GM19043 (cell line): ENCODE results near the gene SETD2.

ENCODE experiments used
- ATAC-seq: cut with Tn5 transposase; IDR thresholded peaks from one replicate; pipeline ENCODE4 v1.9.1; 2021; ENCODE audit warnings: low read depth; ENCODE audit not compliant: unreplicated experiment

SETD2 gene

DNA sequence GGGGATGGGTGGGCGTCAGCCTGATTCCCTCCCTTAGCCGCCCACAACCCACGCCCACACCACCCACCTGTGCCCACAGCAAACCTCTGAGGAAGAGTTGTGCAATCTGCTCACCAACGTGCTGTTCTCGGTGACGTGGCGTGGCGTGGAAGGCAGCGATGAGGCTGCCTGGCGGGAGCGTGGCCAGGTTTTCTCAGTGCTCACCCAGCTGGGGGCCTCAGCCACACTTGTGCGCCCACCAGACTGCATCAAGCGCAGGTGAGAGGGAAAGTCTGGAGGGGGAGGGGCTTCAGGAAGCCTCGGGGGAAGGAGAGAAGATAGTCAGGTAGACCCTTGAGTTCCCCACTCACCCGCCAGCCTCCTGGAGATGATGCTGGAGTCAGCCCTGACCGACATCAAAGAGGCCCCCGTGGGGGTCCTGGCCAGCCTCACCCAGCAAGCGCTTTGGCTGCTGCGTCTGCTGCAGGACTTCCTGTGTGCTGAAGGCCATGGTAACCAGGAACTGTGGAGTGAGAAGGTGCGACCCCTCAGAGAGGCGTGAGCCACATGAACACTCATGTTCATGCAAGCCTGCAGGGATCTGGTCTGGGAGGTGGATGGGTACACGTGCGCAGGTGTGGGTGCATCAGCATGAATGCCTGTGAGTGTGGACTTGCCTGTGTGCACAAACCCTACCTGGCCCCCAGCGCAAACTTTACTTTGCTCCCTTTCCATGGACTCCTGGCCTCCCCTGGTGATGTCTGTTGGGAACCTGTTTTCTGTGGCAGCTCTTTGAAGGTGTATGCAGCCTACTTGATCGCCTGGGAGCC, 162.8 kb downstream of the SETD2 start:
- no peak for ATAC-seq

DNA sequence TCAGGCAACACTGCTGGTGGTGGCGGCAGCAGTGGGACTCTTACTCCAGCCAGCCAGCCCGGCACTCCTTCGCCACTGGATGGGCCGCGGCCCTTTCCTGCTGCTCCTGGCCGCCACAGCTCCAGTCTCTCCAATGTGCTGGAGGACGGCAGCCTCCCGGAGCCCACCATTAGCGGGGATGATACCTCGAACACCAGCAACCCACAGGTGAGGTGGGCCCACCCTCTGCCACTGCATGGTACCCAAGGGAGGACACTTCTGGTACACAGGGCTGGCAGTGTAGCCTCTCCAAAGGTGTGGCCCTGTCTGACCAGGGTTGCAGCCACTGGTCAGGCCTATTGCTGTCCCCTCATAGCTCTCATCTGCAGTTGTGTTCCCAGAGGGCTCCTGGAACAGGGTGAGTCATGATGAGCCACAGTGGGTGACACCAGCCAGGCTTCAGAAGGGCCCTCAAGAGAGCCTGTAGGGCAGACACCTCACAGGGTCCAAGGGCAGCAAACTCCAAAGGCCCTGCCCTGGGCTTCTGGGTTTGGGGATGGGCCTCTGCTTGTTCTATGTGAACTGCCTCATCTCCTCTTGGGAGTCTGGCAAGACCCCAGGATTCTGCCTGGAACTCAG, 163.6 kb downstream of the SETD2 start:
- ATAC-seq: no peak

DNA sequence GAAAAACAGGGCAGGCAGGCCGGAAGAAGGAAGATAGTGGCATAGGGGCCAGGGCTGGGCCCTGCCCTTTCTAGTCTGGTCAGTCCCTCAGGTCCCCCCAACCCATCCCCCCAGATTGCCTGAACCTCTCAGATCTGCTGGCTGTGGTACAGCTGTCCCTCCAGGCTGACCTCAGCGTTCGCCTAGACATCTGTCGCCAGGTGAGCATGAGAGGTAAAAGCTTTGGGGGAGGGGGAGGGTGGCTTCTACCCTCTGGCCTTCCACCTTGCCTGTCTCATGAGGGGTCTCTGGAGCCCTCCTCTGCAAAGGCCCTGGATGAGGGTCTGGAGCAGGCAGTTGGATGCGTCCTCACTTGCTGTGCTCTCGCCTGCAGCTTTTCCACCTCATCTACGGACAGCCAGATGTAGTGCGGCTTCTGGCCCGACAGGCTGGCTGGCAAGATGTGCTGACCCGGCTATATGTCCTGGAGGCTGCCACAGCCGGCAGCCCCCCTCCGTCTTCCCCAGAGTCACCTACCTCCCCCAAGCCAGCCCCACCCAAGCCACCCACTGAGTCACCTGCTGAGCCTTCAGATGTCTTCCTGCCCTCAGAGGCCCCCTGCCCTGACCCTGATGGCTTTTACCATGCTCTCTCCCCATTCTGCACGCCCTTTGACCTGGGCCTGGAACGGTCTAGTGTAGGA, 164.3 kb downstream of the SETD2 start:
- no peak for ATAC-seq

DNA sequence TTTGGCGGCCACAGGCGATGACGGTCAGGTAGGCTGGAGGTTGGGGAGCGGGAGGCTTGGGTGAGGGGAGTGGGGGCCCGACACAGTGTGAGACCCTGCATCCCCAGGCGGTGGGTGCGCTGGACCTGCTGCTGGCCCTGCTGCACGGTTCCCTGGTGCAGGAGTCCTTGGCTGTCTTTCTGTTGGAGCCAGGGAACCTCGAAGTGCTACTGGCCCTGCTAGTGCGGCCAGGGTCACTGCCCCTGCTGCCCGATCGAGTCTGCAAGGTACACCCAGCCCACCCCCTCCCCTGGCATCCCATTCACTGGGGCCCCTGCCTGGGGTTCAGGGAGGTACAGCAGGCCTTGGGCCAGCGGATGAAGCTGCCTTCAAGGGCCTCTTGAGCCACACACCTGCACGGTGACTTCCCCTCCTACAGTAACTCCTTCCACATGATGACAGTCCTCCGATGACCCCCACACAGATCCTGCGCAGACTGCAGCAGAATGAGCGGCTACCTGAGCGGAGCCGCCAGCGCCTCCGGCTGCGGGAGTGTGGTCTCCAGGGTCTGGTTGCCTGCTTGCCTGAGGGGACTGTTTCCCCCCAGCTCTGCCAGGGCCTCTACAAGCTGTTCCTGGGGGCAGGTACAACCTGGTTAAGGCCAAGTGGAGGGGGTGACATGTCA, 164.9 kb downstream of the SETD2 start:
- ATAC-seq: no peak

DNA sequence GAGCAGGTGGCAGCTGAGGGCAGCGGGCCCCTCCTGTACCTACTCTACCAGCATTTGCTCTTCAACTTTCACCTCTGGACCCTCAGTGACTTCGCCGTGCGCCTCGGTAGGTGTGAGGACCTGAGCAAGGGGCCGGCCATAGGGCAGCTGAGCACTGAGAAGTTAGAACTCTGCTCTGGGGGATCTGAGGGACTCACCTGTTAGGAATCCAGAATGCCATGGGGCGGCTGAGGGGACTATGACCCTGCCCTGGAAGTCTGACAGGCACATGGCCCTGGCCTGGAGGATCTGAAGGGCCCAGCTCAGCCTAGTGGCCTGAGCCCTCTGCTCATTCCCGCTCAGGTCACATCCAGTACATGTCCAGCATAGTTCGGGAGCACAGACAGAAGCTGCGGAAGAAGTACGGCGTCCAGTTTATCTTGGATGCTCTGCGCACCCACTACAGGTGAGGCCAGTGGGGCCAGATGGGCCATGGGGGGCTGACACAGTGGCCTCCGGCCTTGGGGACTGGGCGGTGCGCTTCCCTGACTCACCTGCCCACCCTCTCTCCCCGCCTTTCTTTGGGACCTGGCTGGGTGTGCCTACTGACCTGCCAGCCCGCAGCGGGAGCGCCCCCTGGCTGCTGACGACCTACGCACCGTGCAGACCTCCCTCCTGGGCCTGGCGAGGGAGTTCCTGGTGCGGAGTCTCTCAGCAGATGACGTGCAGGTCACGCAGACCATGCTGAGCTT, 165.6 kb downstream of the SETD2 start:
- no peak for ATAC-seq

DNA sequence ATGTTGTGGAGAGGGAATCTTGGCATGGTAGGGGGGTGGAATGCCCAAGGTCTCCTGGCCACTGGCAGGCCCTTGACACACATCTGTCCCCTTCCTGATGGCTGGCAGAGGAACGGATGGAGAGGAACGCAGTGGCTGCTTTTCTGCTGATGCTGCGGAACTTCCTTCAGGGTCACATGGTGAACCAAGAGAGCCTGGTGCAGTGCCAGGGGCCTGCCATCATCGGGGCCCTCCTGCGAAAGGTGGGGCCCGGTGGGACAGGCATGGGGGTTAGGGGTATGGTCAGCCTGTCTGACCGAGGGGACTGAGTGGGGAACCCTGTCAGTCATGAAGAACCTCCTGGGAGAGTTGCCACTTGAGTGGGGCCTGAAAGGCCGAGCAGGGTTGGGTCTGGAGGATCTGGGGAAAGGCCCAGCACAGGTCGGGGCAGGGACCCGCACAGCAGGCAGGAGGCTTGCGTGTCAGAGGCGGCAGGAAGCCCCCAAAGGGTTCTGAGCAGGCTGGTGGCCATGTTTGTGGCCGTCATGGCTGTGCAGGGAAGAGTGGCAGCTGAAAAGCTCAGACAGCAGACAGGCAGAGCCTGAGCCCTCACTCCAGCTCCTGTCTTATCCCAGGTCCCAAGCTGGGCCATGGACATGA, 166.3 kb downstream of the SETD2 start:
- no peak for ATAC-seq

DNA sequence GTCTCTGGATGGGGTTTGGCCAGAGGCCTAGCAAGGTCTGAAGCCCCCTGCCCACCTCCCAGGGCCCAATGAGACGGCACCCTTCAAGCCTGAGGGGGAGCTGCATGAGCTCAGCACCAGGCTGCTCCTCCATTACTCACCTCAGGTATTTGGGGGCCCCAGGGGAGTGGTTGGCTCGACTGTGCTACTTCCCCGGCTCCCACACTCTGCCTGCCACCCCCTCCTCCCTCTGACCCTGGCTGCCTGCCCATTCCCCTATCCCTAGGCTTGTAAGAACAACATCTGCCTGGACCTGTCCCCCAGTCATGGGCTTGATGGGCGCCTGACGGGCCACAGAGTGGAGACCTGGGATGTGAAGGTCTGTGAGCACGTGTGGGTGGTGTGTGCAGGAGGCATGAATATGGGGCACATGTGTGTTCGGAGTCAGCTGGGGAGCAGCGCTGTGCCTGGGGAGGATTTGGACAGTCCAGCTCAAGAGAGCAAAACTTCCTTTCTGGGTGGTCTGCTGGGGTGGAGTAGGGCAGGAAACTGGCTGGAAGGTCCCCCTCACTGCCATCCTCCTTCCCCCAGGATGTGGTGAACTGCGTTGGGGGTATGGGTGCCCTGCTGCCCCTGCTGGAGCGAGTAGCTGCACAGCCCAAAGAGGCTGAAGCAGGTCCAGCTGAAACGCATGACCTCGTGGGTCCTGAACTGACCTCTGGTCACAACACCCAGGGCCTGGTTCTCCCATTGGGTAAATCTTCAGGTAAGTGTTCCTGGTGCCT, 167.0 kb downstream of the SETD2 start:
- ATAC-seq: no peak

DNA sequence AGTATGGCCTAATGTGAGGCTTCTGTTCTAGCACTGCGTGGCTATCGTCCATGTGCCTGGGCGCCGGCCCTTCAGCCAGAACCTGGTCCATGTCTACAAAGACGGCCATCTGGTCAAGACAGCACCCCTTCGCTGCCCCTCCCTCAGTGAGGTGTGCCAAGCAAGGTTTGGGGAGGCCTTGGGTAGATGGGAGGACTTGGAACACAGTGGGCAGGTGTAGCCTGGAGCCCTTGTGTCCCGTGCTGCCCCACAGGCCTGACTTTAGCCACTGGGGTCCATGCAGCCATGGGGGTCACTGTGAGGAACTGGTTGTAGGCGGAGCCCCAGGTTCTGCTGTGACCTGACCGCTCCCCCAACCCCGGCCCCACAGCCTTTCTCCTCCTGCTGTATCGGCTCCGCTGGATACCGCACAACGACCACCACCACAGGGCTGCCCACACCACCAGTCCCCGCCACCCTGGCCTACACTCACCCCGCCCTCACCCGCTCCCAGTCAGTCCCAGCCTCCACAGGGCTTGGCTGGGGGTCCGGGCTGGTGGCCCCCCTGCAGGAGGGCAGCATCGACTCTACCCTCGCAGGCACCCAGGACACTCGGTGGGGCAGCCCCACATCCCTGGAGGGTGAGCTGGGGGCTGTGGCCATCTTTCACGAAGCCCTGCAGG, 167.9 kb downstream of the SETD2 start:
- no peak for ATAC-seq

DNA sequence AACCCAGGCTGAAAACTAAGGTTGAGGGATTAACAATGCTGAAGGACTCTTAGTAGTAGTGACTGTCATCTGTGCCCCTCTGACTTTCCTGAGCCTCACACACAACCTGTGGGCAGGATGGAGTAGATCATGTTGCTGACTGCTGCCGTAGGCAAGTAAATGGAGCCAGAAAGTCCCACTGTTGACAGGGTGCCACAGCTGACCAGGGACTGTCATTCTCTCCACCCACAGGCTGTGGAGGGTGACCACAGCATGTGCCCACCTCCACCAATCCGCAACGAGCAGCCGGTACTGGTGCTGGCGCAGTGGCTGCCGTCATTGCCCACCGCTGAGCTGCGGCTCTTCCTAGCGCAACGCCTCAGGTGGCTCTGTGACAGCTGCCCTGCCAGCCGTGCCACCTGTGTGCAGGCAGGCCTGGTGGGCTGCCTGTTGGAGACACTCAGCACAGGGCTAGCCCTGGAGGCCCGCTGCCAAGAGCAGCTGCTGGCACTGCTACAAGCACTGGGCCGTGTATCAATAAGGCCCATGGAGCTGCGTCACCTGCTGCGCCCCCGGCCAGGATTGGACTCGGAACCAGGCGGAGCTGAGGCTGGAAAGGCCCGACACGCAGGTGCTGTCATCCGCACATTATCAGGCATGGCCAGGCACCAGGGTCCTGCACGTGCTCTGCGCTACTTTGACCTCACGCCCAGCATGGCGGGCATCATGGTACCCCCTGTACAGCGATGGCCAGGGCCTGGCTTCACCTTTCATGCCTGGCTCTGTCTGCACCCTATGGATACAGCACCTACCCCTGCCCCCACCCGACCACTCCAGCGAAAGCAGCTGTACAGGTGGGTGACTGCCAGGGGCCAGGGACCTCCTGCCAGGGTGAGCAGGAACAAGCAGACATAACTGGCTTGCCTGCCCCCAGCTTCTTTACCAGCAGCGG, 168.8 kb downstream of the SETD2 start:
- ATAC-seq: no peak

DNA sequence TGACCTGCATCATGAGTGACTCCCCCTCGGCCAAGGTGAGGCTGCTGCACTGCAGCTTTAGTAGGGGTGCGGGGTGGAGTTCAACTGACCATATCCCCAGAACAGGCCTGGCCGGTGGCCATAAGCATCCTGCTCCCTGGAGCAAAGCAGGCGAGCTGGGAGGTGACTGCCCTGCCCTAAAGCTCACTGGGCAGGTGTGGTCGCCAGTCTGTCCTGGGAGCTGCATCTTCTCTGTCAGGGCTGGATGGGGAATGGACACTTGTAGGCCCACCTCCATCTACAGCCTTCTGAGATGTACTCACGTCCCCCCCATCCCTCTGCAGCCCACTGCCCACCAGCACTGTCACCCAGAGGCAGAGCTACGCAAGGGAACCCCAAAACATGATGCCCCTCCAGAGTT, 169.9 kb downstream of the SETD2 start:
- ATAC-seq: no peak

DNA sequence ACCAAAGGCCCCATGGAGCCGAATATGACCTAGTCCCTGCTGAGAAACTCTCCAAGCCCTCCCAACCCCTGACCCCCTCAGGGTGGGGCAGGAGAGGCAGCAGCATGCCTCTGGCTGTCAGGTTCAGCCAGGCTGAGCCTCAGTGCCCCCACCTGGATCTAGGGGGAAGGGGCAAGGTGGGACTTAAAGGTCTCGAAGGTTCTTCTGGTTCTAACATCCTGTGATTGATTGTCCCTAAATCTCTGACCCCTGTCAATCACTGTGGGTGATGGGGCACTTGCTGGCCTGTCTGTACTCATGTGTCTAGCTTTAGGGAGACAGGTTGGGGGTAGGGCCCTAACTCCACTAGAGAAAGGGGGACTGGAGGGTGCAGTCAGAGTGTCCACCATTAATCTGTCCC, 170.6 kb downstream of the SETD2 start:
- ATAC-seq: no peak

DNA sequence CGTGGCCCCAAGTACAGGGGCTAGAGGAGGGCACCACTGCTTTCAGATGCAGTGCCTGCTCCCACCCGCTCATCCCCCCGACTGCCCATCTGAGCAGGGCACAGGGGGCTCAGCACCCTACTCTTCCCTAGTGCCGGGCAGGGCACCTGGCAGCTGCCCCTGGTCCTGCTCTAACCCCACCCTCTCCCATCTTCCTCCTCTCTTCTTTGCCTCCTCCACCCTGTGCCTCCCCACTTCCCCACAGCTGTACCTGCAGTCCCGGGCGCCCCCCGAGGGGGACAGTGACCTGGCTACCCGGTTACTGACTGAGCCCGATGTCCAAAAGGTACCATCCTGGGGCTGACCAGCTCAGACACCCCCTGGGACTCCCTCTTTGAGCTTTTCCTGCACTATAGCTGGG, 171.7 kb downstream of the SETD2 start:
- no peak for ATAC-seq

DNA sequence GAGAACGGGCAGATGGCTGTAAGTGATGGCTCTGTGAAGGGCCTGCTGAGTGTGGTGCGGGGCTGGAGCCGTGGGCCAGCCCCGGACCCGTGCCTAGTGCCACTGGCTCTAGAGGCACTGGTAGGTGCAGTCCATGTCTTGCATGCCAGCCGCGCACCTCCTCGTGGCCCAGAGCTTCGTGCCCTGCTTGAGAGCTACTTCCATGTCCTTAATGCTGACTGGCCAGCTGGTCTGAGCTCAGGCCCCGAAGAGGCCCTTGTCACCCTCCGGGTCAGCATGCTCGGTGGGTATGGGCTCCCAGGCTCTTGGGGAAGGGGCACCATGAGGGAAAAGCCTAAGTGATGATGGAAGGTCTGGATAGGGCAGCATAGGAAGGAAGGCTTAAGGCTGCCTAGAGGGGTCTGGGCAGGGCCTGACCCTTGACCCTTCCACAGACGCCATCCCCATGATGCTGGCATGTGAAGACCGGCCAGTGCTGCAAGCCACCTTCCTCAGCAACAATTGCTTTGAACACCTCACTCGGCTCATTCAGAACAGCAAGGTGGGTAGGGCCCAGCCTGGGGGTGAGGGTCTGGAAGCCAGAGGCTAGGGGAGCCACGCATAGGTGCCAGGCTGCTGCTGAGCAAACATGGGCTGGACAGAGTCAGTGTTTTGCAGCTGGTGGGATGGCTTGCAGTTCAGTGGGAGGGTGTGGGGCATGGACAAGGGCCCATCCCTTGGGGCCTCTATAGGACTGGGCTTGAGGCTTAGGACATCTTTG, 172.3 kb downstream of the SETD2 start:
- no peak for ATAC-seq

DNA sequence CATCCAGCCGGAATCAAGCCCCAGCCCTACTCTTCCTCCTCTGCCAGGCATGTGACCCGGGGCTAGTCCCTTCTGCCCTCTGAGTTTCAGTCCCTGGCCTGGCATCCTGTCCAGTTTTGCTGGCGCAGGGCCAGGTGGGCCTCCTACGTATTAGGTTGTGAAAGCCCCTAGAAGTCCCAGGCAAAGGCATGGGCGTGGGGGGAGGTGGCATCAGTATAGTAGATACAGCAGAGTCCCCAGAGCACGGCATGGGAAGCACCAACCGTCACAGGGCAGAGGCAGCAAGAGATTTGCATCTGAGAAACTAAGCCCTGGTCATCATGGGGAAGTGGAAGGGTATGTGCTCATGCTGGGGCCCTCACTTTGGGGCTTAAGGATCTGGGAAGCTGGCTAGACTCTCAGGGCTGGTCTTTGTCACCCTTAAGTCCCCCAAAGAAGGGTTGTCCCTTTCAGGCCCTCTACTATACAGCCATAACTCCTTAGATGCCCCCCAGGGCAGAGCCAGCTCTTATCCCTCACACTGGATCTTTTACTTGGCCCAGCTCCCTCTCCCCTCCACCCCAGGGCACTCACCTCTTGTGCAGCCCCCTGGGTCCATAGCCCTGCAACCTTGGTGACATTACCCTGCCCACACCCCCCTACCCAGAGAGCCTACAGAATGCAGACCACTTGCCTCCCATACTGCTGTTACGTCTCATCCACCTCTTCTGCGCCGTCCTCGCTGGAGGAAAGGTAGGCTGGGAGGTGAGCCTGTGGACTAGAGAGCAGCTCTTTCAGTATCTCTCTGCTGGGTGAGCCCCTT, 173.1 kb downstream of the SETD2 start:
- no peak for ATAC-seq

DNA sequence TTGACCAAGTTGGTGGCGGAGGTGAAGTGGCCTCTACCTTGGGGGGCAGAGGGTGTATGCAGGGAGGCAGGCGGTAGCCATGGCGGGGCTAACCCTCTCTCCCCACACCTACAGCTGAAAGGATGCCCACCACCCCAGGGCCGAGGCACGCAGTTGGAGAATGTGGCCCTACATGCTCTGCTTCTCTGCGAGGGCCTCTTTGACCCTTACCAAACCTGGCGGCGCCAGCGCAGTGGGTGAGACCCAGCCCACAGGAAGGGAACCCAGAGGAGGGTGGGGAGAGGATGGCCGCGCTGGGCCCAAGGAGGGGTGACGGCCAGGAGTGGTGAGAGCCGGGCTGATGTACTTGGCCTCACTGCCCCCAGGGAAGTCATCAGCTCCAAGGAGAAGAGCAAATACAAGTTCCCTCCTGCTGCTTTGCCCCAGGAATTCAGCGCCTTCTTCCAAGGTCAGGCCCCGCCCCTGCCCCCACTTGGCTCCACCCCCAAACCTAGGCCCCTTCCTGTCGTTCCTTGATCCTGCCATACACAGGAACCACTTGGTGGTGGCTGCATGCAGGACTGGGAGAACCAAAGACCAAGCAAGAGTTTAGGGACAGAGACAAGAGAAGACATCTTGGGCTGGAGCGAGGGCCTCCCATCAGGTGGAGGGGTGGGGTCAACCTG, 174.6 kb downstream of the SETD2 start:
- no peak for ATAC-seq

DNA sequence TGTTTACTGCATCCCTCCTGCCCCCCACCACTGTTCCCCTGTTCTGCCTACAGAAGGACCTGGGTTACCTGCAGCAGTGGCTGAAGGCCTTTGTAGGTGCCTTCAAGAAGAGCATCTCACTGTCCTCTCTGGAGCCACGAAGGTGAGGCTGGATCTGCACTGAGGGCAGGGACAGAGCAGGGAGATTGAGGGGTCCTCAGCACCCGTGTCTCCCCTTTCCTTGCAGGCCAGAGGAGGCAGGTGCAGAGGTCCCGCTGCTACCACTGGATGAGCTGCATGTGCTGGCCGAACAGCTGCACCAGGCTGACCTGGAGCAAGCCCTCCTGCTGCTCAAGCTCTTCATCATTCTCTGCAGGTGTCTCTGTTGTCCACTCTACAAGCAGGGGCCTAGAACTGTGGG, 175.3 kb downstream of the SETD2 start:
- ATAC-seq: no peak
